ENCODE results near the gene SPTSSB.

The SPTSSB gene

GRCh38 chr3:161310649-161311423 is 60.5 kb downstream of the SPTSSB start:
- DNase-seq, result no peak
- TF ChIP-seq POLR2A (IDR thresholded peaks at IDR 0.05; ENCODE audit: low read length) (no peak), GATA1 (IDR thresholded peaks at IDR 0.05; ENCODE audit: low read depth, low read length) (no peak)

- DNase-seq, result peak; percentile 3 to 19
- no peak for TF ChIP-seq POLR2A (IDR thresholded peaks at IDR 0.05; ENCODE audit: low read length)
- no peak for TF ChIP-seq GATA1 (IDR thresholded peaks at IDR 0.05; ENCODE audit: low read depth, low read length)
Measured at GRCh38 chr3:161305095-161305991, 66.0 kb downstream of the SPTSSB start.

GRCh38 chr3:161296814-161297213 is 74.5 kb downstream of the SPTSSB start:
- TF ChIP-seq GATA1 (IDR thresholded peaks at IDR 0.05; ENCODE audit: low read depth, low read length) (no peak), POLR2A (IDR thresholded peaks at IDR 0.05; ENCODE audit: low read length) (no peak)
- no peak for DNase-seq

- TF ChIP-seq POLR2A (IDR thresholded peaks at IDR 0.05; ENCODE audit: low read length) (no peak), GATA1 (IDR thresholded peaks at IDR 0.05; ENCODE audit: low read depth, low read length) (no peak)
- DNase-seq, result no peak
Measured at GRCh38 chr3:161295325-161295724, 76.0 kb downstream of the SPTSSB start.
